Activated CD4-positive, alpha-beta T cell treated with anti-CD3 and anti-CD28 coated beads for 1 hour (primary cell): ENCODE data around the gene HNRNPH3.
A peak's percentile ranks its signal among the peaks of the same experiment; 100 is the strongest.

Experiments used
- DNase-seq: peaks from one replicate; pipeline ENCODE4 v3.0.0-alpha.2; 2020

HNRNPH3 gene

DNA sequence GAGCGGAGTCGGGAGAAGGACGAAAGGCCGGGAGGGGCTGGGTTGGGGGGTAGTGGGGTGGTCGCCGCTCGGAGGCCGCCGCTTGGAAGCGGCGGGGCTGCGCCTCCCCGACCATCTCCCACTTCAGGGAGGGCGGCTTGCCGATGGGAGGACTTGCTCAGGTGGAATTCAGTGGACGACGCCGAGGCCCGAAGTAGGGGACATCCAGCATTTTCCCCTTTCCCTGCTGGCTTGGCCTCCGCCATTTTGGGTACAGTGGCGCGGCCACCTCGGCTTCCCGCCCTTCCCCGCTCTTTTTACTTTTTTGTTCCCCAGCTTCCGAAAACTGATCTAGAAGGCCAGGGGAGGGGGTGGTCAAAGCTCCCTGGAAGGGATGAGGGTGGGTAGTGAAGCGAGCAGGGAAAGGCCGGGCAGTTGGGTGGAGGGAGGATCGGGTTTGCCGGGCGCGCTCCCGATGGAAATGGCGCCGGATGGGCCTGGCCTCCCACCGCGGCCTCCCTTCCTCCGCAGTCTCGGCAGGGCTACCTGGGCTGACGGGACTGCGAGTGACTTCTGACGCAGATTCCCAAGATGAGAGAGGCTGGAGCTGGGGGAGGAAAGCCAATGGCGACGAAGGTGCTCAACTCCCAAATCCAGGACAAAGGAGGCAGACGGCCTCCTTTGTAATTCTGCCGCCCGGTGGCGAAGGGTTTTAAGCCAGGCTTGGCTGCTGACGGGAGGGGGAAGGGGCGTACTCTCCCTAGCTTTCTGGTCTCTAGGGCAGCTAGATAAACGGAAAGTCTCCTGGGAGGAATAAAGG lies 594 bp downstream of the HNRNPH3 start, which contains the start of gene PBLD:
Gene PBLD, minus strand, starts transcription at position 670 of the 799 bp plus-strand sequence. CDS start 26,084 bp downstream, outside the sequence.
- DNase-seq = peak; percentile 44

DNA sequence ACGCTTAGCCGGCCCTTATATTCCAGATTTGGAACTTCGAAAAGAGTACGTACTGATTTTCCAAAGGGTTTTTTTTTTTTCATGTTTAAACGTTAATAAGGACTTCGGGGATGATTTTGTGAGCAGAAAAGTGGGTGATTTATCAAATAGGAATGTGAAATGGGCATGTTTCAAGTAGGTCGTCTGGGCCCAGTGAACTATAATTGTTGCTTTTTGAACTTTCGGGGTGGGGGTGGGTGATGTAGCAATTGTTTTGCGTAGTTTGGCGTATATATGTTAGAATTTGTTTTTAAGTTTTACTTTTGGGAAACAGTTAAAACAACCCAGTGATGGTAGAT lies 1.2 kb downstream of the HNRNPH3 start:
- DNase-seq = no peak

DNA sequence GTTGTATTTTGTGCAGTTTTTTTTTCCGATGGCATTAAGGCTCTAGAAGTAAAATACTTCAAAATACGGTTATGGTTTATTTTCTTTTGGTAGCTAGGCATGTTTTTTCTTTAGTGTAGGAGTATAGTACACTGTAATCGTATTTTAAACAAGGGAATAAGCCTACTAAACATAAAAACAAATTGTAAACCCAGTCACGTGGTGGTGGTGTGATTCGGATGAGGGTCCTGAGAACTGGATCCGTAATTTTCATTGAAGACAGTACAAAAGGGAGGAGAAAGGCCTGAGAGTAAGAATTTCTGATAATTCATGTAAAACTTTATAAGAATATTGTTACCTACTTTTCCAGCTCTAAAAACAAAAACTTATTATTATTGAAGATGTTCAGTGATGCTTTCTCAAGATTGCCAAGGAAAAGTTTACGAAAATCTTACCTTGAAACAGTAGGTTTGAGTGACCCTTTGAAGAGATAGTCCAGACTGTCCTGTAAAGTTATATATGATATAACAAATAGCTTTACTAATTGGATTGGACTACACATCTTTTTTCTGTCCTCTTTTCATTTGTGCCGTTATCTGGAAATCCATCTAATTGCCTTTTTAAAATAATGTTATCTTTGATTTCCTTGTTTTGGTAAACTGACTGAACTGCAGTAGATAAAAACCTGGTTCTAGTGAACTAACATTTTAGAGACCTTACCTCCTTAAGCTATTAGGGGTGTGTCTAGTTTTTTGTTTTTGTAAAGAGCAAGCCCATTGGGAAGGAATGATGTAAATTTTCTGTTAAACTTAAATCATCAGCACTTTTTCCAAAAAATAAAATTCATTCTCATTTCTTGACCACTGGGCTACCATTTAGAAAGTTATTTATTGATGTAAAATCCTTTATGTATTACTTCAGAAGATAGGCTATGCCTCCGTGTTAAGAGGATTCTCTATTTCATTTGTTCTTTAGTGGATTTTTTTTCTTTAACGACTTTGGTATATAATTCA lies 1.9 kb downstream of the HNRNPH3 start:
- DNase-seq = no peak

DNA sequence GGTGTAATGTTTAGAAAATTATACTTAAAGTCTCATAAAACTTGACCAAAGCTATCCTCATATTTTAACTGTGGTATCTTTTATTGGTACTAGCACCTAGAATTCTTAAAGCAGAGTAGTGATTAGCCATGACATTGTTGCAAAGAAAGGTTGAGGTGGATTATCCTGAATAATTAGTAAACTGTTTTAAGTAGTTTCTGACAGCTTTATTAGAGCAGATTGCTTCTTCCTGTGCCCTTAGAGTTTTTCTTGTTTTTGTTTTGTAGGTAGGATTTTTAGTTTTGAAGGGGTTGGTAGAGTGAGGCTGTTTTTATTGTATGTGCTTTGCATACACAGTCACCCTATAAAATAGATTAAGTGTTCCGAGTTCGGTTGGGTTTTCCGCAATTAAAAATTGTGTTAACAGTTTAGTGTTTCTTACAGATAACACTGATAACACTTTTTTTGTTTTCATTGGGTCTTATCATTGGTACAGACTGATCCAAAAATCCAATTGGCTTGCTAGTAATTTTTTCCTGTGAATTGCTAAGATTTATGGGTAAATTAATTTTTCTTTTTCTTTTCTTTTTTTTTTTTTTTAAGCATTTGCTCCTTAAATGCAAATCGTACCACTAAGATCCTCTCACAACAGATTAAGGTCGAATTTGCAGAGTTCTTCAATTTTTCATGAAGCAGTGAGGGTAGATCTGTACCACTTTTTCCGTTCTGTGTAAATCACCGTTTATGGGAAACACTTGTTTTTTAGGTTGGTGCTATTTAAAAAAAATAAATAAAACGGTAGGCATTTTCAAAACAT lies 3.0 kb downstream of the HNRNPH3 start:
- no peak for DNase-seq

DNA sequence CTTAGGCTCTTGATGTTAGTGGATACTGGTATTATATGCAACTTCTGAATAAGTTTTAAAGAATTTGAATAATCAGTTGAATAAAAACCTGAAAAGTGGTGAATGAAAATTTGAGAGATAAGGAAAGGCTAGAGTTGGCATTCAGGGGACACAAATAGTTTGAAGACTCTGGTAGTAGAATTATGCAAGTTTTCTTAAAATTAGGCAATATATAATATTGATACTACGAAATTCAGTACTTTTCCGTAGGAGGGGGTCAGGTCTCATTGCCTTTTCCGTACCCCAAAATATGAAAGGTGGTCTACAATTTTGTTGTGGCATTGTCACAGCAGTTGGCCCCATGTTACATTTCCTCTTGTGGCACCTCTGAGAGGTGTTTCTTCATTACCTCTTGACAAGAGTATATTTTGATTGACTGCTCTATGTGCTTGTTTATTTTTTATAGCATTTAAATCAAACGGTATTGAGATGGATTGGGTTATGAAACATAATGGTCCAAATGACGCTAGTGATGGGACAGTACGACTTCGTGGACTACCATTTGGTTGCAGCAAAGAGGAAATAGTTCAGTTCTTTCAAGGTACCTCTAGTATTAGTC lies 5.0 kb downstream of the HNRNPH3 start:
- no peak for DNase-seq

DNA sequence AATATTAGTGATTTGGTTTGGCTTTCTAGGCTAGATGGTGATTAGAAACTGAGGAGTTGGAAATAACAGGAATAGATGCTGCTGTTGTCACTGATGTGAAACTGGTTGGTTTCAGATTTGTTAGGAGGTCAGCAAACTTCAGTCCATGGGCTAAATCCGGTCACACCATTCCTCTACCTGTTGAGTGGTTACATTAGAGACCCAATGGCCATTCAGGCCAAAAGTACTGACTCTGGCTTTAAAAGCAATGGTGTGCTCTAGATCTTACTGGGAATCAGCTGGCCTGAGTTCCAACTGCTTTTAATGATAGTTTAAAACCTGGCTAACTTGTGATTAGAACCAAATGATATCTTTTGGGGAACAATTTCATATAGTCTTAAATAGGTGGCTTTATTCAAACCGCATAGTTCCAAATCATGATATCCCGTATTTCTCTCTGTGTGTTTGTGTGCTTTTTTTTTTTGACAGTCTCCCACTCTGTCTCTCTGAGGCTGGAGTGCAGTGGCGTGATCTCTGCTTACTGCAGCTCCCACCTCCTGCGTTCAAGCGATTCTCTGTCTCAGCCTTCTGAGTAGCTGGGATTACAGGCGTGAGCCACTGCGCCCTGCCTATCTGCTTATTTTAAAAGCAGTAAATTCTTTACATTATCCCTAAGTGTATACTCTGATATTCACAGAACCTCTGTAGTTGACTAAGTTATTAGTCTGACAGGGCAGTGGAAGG lies 8.7 kb downstream of the HNRNPH3 start:
- DNase-seq = no peak

DNA sequence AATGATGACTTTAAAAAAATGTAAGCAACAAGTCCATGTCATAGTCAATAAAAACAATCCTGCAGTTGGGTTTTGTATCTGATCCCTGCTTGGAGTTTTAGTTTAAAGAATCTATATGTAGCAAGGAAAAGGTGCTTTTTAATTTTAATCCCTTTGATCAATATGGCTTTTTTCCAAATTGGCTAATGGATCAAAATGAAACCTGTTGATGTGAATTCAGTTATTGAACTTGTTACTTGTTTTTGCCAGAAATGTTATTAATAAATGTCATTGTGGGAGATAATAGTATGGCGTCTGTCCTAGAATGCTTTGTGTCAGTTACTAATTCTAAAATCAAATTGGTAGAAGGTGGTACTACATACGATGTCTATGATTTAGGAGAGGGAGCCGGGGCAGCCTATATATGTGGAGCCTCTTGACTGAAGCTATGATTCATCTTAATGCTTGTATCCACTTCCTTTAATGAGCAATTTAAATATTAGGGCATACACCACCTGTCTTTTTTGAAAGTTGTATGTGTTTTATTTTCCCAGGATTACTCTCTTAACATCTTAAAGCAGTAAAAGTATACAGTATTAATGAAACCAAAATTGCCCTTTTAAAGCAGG lies 11.1 kb downstream of the HNRNPH3 start:
- DNase-seq = no peak

DNA sequence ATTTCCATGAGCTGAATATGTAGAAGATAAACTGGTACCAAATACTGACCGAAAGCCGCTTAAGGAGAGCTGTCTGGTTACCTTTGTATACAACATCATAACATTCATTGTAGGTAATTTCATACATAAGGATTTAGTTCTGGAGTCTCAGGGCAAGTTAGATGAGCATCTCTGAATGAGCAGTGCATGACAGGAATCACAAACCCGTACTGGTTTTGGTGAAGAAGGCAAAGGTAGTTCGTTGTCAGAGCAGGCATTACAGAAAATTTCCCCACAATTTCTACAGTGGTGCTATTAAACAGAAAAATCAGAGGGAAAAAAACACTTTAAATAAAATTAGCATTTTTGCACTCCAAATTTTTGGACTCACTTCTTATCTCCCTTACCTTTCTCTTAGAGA lies 13.8 kb downstream of the HNRNPH3 start:
- DNase-seq = no peak

DNA sequence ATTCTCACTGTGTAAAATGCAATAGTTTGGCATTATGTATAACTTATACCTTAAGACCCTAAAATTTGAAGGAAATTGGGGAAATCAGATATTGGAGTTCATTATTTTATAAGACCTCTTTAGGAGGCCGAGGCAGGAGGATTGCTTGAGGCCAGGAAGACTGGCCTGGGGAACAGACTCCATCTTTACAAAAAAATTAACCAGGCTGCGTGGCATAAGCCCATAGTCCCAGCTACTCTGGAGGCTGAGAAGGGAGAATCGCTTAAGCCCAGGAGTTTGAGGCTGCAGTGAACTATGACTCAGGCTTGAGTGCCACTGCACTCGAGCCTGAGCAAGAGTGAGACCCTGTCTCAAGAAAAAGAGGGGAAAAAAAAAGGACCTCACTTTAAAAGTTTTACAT lies 14.9 kb downstream of the HNRNPH3 start:
- no peak for DNase-seq

DNA sequence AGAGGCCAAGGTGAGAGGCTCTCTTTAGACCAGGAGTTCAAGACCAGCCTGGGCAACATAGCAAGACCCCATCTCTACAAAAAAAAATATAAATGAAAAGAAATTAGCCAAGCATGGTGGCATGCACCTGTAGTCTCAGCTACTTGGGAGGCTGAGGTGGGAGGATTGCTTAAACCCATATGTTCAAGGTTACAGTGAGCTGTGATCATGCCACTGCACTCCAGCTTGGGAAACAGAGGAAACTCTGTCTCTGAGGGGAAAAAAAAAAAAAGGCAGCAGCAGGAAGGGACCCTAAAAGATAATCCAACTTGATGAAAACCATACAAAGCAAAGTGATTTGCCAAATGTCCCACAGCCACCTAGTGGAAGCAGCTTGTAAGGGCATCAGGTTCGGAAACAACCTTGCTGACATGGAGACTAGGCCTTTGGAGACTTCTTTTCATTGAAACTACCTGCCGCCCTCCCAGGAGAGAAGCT lies 16.4 kb downstream of the HNRNPH3 start:
- peak; percentile 20 for DNase-seq

DNA sequence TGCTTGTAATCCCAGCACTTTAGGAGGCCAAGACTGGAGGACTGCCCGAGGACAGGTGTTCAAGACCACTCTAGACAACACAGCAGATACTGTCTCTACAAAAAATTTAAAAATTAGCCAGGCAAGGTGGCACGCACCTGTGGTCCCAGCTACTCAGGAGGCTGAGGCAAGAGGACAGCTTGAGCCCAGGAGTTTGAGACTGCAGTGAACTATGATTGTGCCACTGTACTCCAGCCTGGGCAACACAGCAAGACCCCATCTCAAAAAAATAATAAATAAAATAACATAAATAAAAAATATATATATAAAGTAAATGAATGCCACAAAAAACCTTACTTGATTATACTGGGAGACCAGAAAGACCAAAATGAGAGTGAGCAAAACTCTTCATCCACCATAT lies 21.7 kb downstream of the HNRNPH3 start:
- no peak for DNase-seq

DNA sequence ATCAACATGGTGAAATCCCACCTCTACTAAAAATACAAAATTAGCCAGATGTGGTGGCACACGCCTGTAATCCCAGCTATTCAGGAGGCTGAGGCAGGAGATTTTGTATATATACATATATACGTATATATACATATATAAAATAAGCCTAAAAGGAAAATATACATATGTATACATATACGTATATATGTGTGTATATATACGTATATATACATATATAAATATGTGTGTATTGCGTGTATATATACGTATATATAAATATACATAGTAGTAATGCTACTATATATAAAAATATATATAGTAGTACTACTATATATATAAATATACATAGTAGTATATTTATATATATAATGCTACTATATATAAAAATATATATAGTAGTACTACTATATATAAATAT lies 27.3 kb downstream of the HNRNPH3 start:
- no peak for DNase-seq

DNA sequence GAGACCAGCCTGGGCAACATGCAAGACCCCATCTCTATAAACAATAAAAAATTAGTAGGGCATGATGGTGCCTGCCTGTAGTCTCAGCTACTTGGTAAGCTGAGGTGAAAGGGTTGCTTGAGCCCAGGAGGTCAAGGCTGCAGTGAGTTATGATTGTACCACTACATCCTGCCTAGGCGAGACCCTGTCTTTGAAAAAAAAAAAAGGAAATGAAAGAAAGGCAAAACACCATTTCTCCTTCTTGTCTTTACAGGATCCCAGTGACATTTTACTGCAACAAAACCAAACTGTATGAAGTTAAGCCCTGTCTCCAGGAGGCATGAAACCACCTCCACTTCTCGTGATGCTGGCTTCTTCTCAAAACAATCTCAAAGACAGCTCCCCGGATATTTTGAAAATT lies 30.7 kb downstream of the HNRNPH3 start:
- DNase-seq = no peak

DNA sequence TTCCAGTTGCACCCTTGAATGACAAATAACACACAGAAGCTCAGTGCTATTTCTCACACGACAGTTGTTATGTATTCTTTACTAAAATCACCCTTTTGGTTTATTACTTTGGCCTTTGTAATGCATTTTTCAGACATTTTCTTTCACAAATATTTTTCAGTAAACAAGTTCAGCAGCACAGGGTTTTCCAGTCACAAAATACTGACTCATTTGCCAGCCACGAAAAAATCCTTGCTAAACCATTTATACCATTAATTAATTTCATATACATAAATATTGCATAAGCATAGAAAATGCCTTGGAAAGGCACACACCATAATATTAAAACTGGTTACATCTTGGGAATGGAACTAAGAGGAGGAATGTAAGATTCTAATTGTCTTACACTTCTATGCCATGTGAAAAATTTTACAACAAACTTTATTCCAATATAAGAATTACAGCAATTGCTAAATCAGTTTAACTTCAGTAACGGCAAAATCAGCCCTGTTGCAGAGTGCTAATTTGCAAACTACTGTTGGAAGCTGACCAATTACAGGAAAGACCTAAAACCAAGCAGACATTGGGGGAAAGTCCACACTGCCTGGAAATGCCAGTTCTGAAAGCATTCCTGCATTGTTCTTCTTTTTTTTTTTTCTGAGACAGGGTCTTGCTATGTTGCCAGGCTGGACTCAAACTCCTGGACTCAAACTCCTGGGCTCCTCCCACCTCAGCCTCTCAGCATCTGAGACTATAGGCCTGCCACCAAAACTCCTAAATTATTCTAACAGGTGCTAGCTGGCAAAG lies 32.4 kb downstream of the HNRNPH3 start:
- no peak for DNase-seq

DNA sequence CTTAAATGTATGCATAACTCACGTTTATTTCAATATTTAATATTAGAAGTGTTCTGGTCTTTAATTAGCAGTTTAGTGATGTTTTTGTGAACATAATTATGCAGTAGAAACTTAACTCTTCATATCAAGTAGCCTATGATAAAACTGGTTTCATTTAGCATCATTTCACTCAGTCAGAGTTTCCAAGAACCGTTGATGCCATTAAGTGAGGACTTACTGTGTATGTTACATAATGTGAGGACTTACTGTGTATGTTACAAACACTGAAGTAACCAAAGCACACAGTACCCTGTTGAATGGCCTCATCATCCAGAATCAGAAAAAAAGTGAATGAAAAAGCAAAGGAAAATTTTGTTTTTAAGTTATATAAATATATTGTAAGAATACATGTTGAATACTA lies 33.7 kb downstream of the HNRNPH3 start:
- DNase-seq = no peak

DNA sequence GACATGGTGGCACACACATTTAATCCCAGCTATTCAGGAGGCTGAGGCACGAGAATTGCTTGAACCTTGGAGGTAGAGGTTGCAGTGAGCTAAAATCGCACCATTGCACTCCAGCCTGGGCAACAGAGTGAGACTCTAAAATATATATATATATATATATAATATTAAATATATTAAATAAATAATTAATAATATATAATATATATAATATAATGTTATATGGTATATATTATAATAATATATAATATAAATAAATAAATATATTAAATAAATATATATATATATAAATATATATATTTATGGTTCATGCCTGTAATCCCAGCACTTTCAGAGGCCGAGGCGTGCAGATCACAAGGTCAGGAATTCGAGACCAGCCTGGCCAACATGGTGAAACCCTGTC lies 34.7 kb downstream of the HNRNPH3 start:
- no peak for DNase-seq

DNA sequence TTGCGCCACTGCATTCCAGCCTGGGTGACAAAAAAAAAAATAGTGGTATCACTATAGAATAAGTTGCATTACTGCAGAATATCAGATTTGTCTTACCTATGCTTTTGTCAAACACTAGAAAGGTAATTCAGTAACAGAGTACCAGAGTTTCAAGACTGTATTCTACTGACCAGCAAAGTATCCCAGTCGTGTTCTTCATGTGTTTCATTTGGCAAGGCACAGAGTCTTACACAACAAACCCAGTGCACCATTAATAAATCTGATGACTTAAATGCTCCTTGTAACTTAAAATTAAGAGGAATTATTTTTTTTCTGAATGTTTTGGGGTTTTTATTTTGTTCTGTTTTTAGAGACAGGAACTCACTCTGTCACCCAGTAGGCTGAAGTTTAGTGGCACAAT lies 35.3 kb downstream of the HNRNPH3 start:
- DNase-seq = no peak

DNA sequence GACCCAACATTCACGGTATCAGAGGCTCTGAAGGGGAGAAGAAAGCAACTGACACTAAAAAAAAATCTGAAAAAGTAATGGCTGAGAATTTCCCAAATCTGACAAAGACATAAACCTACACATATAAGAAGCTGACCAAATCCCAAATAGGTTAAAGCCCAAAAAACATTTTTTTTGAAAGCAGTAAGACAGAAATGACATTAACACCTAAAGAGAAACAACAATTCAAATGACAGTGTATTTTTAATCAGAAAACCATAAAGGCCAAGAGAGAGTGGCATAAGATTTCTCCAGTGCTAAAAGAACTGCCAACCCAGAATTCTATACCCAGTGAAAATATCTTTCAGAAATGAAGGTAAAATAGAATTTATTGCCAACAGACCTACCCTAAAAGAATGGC lies 39.7 kb downstream of the HNRNPH3 start:
- no peak for DNase-seq

DNA sequence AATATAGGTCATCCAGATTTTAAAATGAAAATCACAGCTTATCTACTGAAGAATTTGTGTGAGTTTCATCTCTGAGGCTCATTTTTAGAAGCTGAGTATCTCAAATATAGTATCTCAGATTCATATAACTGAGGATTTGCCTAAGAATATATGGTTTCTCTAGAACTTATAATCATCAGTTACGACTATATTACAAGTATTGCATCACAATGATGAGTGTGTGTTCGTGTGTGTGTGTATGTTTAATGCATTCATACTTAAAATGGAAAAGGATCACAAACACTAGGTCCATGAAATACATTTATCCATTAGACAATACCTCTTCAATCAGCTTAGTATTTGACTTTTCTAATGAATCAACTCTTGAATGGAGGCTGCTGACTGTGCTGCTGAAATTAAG lies 53.9 kb downstream of the HNRNPH3 start:
- DNase-seq = no peak
